Activated CD4-positive, alpha-beta memory T cell treated with anti-CD3 and anti-CD28 coated beads, Interleukin-2, amount 10 ng/mL, durations not matched to agents 7 days and 5 days (primary cell): ENCODE data around the gene TLX3. TPM values are rescaled to one million over a fixed set of nuclear protein-coding genes. Genes with fewer than 3 reads are reported as not detected.
"Not testable (repeated sequence)": the region's sequence is repeated elsewhere in the genome, so short reads cannot be mapped to it uniquely, and the experiment has no call there.

Source experiments
- CTCF ChIA-PET: fragments of 350-600 bp; sonication (Branson Sonifier 250); formaldehyde crosslinking; loops from one replicate; lab custom pipeline; 2021; ENCODE audit warnings: antibody characterized with exemption, inconsistent platforms; lab: Charles Lee
- POLR2A ChIA-PET: fragments of 350-600 bp; sonication (Branson Sonifier 250); formaldehyde crosslinking; loops from one replicate; lab custom pipeline; 2021; ENCODE audit warnings: antibody characterized with exemption; lab: Charles Lee
- DNase-seq: peaks from one replicate; pipeline ENCODE4 v3.0.0-alpha.2; 2020
- H3K27ac Mint-ChIP-seq: one replicate; pipeline ENCODE4 v1.8.0; 2021; ENCODE audit warnings: mild to moderate bottlenecking, mixed read lengths
- H3K27me3 Mint-ChIP-seq: one replicate; pipeline ENCODE4 v1.8.0; 2021; ENCODE audit warnings: mixed read lengths
- H3K36me3 Mint-ChIP-seq: one replicate; pipeline ENCODE4 v1.8.0; 2021; ENCODE audit warnings: low read depth, mixed read lengths
- H3K4me1 Mint-ChIP-seq: one replicate; pipeline ENCODE4 v1.8.0; 2021; ENCODE audit warnings: mixed read lengths
- H3K4me3 Mint-ChIP-seq: one replicate; pipeline ENCODE4 v1.8.0; 2021; ENCODE audit warnings: mild to moderate bottlenecking, mixed read lengths
- H3K9me3 Mint-ChIP-seq: one replicate; pipeline ENCODE4 v1.8.0; 2021; ENCODE audit warnings: mixed read lengths
- total RNA-seq, 2 experiments: library from RNA; stranded (reverse); gene quantifications; one replicate each; pipeline ENCODE4 v1.2.3, GENCODE V29; 2021

Gene TLX3
- total RNA-seq, 2 experiments from 2014 or later, result not detected

- H3K4me3 Mint-ChIP-seq, result no peak overlapping the region
- DNase-seq, result no peak
- CTCF ChIA-PET, result no interaction called here
Observed at GRCh38 chr5:171285465-171285864, 23.6 kb upstream of the TLX3 start.

GRCh38 chr5:171288066-171288465, 21.0 kb upstream of the TLX3 start:
- CTCF ChIA-PET, result no interaction called here
- Mint-ChIP-seq H3K9me3 (no peaks in the 10 kb centered on the region), H3K4me3 (no peak overlapping the region), H3K36me3 (no peaks in the 10 kb centered on the region), H3K27me3 (peaks cover 26% of the 10 kb centered on the region), H3K4me1 (no peaks in the 10 kb centered on the region), H3K27ac (no peak overlapping the region)
- no peak for DNase-seq
- POLR2A ChIA-PET, result no interaction called here

More at GRCh38 chr5:171285465-171285864, 23.6 kb upstream of the TLX3 start:
- Mint-ChIP-seq H3K36me3 (no peaks in the 10 kb centered on the region), H3K4me1 (no peaks in the 10 kb centered on the region), H3K27ac (no peak overlapping the region), H3K9me3 (no peaks in the 10 kb centered on the region), H3K27me3 (peaks cover 29% of the 10 kb centered on the region)
- POLR2A ChIA-PET, result no interaction called here

GRCh38 chr5:171291371-171291770, 17.7 kb upstream of the TLX3 start:
- no peak overlapping the region for H3K4me3 Mint-ChIP-seq
- no peak for DNase-seq
- ChIA-PET POLR2A (no interaction called here), CTCF (no interaction called here)
- no peaks in the 10 kb centered on the region for H3K36me3 Mint-ChIP-seq
- H3K27ac Mint-ChIP-seq, result no peak overlapping the region
- no peaks in the 10 kb centered on the region for H3K4me1 Mint-ChIP-seq
- no peaks in the 10 kb centered on the region for H3K9me3 Mint-ChIP-seq
- H3K27me3 Mint-ChIP-seq, result peaks cover 30% of the 10 kb centered on the region

- ChIA-PET CTCF (no interaction called here), POLR2A (no interaction called here)
- Mint-ChIP-seq H3K4me1 (no peaks in the 10 kb centered on the region), H3K4me3 (no peak overlapping the region), H3K9me3 (no peaks in the 10 kb centered on the region), H3K27ac (no peak overlapping the region), H3K27me3 (peaks cover 20% of the 10 kb centered on the region), H3K36me3 (no peaks in the 10 kb centered on the region)
- DNase-seq, result no peak
Observed at GRCh38 chr5:171295299-171295698, 13.7 kb upstream of the TLX3 start.

- ChIA-PET CTCF (no interaction called here), POLR2A (no interaction called here)
- Mint-ChIP-seq H3K27me3 (peaks cover 23% of the 10 kb centered on the region), H3K36me3 (no peaks in the 10 kb centered on the region), H3K9me3 (no peaks in the 10 kb centered on the region), H3K4me1 (no peaks in the 10 kb centered on the region), H3K4me3 (no peak overlapping the region), H3K27ac (no peak overlapping the region)
- no peak for DNase-seq
Observed at GRCh38 chr5:171295801-171296200, 13.2 kb upstream of the TLX3 start.

GRCh38 chr5:171297941-171298340, 11.1 kb upstream of the TLX3 start:
- CTCF ChIA-PET, result interaction anchor here (0.6 kb wide), 1 partner anchor 58 kb away, joined by 3 read pairs; no protein-coding TSS in a partner anchor
- H3K27ac Mint-ChIP-seq, H3K9me3 Mint-ChIP-seq, H3K4me1 Mint-ChIP-seq, H3K4me3 Mint-ChIP-seq, H3K36me3 Mint-ChIP-seq, DNase-seq, POLR2A ChIA-PET: not testable (repeated sequence)
- peaks cover 30% of the 10 kb centered on the region for H3K27me3 Mint-ChIP-seq

GRCh38 chr5:171299228-171299627, 9.8 kb upstream of the TLX3 start:
- H3K27me3 Mint-ChIP-seq, result peaks cover 25% of the 10 kb centered on the region
- H3K36me3 Mint-ChIP-seq, result no peaks in the 10 kb centered on the region
- no peak overlapping the region for H3K27ac Mint-ChIP-seq
- no peaks in the 10 kb centered on the region for H3K9me3 Mint-ChIP-seq
- ChIA-PET POLR2A (no interaction called here), CTCF (no interaction called here)
- DNase-seq, result no peak
- H3K4me3 Mint-ChIP-seq, result no peak overlapping the region
- H3K4me1 Mint-ChIP-seq, result no peaks in the 10 kb centered on the region

- CTCF ChIA-PET, result no interaction called here
- Mint-ChIP-seq H3K4me1 (no peaks in the 10 kb centered on the region), H3K9me3 (no peaks in the 10 kb centered on the region), H3K27me3 (peaks cover 26% of the 10 kb centered on the region), H3K4me3 (no peak overlapping the region), H3K27ac (no peak overlapping the region), H3K36me3 (no peaks in the 10 kb centered on the region)
- POLR2A ChIA-PET, result interaction anchor here (0.6 kb wide), 1 partner anchor 27 kb away, joined by 3 read pairs; no protein-coding TSS in a partner anchor
- DNase-seq, result no peak
Observed at GRCh38 chr5:171299851-171300250, 9.2 kb upstream of the TLX3 start.

GRCh38 chr5:171300358-171300757, 8.7 kb upstream of the TLX3 start:
- Mint-ChIP-seq H3K9me3 (no peaks in the 10 kb centered on the region), H3K4me3 (no peak overlapping the region), H3K27me3 (peaks cover 27% of the 10 kb centered on the region), H3K36me3 (no peaks in the 10 kb centered on the region), H3K4me1 (no peaks in the 10 kb centered on the region), H3K27ac (no peak overlapping the region)
- CTCF ChIA-PET, result no interaction called here
- POLR2A ChIA-PET, result interaction anchor here (0.6 kb wide), 1 partner anchor 28 kb away, joined by 3 read pairs; no protein-coding TSS in a partner anchor
- no peak for DNase-seq

GRCh38 chr5:171306166-171306565, 2.9 kb upstream of the TLX3 start:
- Mint-ChIP-seq H3K4me3 (no peak overlapping the region), H3K9me3 (no peaks in the 10 kb centered on the region), H3K36me3 (peaks cover 2% of the 10 kb centered on the region), H3K4me1 (peaks cover 5% of the 10 kb centered on the region), H3K27ac (no peak overlapping the region), H3K27me3 (peaks cover 60% of the 10 kb centered on the region)
- ChIA-PET CTCF (no interaction called here), POLR2A (no interaction called here)
- DNase-seq, result no peak

GRCh38 chr5:171306781-171307591, 2.1 kb upstream of the TLX3 start:
- Mint-ChIP-seq H3K36me3 (peaks cover 2% of the 10 kb centered on the region), H3K27ac (no peak overlapping the region), H3K27me3 (peaks cover 61% of the 10 kb centered on the region), H3K4me3 (no peak overlapping the region), H3K9me3 (no peaks in the 10 kb centered on the region), H3K4me1 (peaks cover 5% of the 10 kb centered on the region)
- ChIA-PET CTCF (no interaction called here), POLR2A (no interaction called here)
- DNase-seq, result no peak

GRCh38 chr5:171307789-171308452, 1.1 kb upstream of the TLX3 start:
- POLR2A ChIA-PET, result no interaction called here
- no peak for DNase-seq
- Mint-ChIP-seq H3K27ac (no peak overlapping the region), H3K36me3 (peaks cover 5% of the 10 kb centered on the region), H3K4me1 (peaks cover 9% of the 10 kb centered on the region), H3K27me3 (peaks cover 63% of the 10 kb centered on the region), H3K4me3 (no peak overlapping the region), H3K9me3 (no peaks in the 10 kb centered on the region)
- CTCF ChIA-PET, result no interaction called here
